GM12878 (cell line): Measurements from ENCODE around the gene TPRG1.

Experiments used
- CREM ChIP-seq: IDR thresholded peaks from 2 replicates; pipeline ENCODE4 v1.6.1; 2014; ENCODE audit warnings: antibody characterized with exemption, low read depth
- EZH2 ChIP-seq: IDR thresholded peaks from 2 replicates; pipeline ENCODE4 v1.6.1; 2012; ENCODE audit warnings: low read depth, mild to moderate bottlenecking, control low read depth, inconsistent platforms, low read length, borderline replicate concordance; ENCODE audit not compliant: control insufficient read depth
- HCFC1 ChIP-seq: fragments of 150-350 bp; IDR thresholded peaks from 2 replicates; pipeline ENCODE4 v1.6.1; 2014; ENCODE audit warnings: low read length
- KDM1A ChIP-seq: fragments of 200-600 bp; sonication (generic); IDR thresholded peaks from 2 replicates; pipeline ENCODE4 v1.6.1; 2016; ENCODE audit warnings: borderline replicate concordance
- MYC ChIP-seq: IDR thresholded peaks from 2 replicates; pipeline ENCODE4 v1.6.1; 2011; ENCODE audit warnings: mild to moderate bottlenecking, low read length, moderate library complexity, inconsistent platforms; ENCODE audit not compliant: insufficient read depth, insufficient replicate concordance, insufficient read length, severe bottlenecking
- POLR2AphosphoS5 ChIP-seq: IDR thresholded peaks from 2 replicates; pipeline ENCODE4 v1.6.1; 2011; ENCODE audit warnings: mild to moderate bottlenecking, low read length, inconsistent platforms
- RCOR1 ChIP-seq: conservative IDR thresholded peaks from 2 replicates; pipeline ENCODE4 v1.6.1; 2012; ENCODE audit warnings: low read depth, low read length, improper control_type of control experiment
- SMAD1 ChIP-seq: fragments of 450-650 bp; IDR thresholded peaks from 2 replicates; pipeline ENCODE4 v1.6.1; 2018; ENCODE audit warnings: mild to moderate bottlenecking, low read depth; ENCODE audit not compliant: partially characterized antibody
- SP1 ChIP-seq: IDR thresholded peaks from one replicate; pipeline ENCODE4 v1.6.1; 2011; ENCODE audit warnings: low read depth, low read length
- TCF3 ChIP-seq: IDR thresholded peaks from 2 replicates; pipeline ENCODE4 v1.6.1; 2012; ENCODE audit warnings: low read depth, mild to moderate bottlenecking, low read length, borderline replicate concordance; ENCODE audit not compliant: insufficient read depth
- TF ChIP-seq, protein P1 (sequence below), 3 experiments: IDR thresholded peaks in 2 of 3; conservative IDR thresholded peaks in 1 of 3; 2 replicates each; pipeline ENCODE4 v1.5.1; 2011; ENCODE audit warnings: low read depth in 3 of 3, low read length in 3 of 3, mild to moderate bottlenecking in 3 of 3, control low read depth in 2 of 3, moderate library complexity in 2 of 3, inconsistent platforms in 1 of 3, mixed read lengths in 1 of 3; ENCODE audit not compliant: control insufficient read depth in 2 of 3, insufficient read depth in 1 of 3; ENCODE audit errors: extremely low read depth in 1 of 3
- TF ChIP-seq, protein P2 (sequence below): IDR thresholded peaks from 2 replicates; pipeline ENCODE4 v1.6.1; 2011; ENCODE audit warnings: low read depth, mild to moderate bottlenecking, low read length, moderate library complexity, borderline replicate concordance; ENCODE audit errors: extremely low read depth
- TF ChIP-seq, protein P3 (sequence below): fragments of 450-650 bp; formaldehyde crosslinking; IDR thresholded peaks from 2 replicates; pipeline ENCODE4 v1.4.0; 2022; ENCODE audit warnings: mild to moderate bottlenecking, moderate library complexity
- TF ChIP-seq, protein P4 (sequence below): fragments of 450-650 bp; IDR thresholded peaks from 2 replicates; pipeline ENCODE4 v1.6.1; 2017; ENCODE audit warnings: low read depth, mild to moderate bottlenecking, moderate library complexity

DNA sequence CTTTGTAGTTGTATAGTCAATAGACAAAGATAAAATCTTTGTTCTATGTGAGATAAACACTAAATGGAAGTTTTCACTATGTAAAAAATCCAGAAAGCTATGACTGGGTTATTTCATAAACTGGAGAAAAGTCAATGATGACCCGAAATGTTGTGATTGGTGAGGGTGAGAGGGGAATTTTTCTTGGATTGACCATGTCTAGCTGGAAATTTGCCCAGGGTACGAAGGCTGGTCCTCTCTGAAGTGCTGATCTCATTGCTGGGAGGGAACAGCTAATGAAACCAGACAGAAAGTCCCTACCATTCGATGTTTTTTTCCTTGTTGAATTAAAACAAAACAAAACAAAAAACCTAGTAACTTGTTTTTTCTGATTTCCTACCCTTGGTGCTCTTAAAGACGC is 14.3 kb downstream of the TPRG1 start:
- TF ChIP-seq MYC = no peak
- no peak for TF ChIP-seq POLR2AphosphoS5
- TF ChIP-seq KDM1A = no peak
- no peak for TF ChIP-seq CREM
- TF ChIP-seq SMAD1 = no peak
- TF ChIP-seq, protein P1, sequence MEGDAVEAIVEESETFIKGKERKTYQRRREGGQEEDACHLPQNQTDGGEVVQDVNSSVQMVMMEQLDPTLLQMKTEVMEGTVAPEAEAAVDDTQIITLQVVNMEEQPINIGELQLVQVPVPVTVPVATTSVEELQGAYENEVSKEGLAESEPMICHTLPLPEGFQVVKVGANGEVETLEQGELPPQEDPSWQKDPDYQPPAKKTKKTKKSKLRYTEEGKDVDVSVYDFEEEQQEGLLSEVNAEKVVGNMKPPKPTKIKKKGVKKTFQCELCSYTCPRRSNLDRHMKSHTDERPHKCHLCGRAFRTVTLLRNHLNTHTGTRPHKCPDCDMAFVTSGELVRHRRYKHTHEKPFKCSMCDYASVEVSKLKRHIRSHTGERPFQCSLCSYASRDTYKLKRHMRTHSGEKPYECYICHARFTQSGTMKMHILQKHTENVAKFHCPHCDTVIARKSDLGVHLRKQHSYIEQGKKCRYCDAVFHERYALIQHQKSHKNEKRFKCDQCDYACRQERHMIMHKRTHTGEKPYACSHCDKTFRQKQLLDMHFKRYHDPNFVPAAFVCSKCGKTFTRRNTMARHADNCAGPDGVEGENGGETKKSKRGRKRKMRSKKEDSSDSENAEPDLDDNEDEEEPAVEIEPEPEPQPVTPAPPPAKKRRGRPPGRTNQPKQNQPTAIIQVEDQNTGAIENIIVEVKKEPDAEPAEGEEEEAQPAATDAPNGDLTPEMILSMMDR (IDR thresholded peaks at IDR 0.05 in 2 of 3, conservative IDR thresholded peaks at IDR 0.05 in 1 of 3; ENCODE audit: control insufficient read depth in 2 of 3, extremely low read depth in 1 of 3, insufficient read depth in 1 of 3, low read depth in 3 of 3, low read length in 3 of 3) = no peak
- no peak for TF ChIP-seq RCOR1
- TF ChIP-seq EZH2 = no peak
- TF ChIP-seq, protein P2, sequence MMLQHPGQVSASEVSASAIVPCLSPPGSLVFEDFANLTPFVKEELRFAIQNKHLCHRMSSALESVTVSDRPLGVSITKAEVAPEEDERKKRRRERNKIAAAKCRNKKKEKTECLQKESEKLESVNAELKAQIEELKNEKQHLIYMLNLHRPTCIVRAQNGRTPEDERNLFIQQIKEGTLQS = no peak
- TF ChIP-seq, protein P3, sequence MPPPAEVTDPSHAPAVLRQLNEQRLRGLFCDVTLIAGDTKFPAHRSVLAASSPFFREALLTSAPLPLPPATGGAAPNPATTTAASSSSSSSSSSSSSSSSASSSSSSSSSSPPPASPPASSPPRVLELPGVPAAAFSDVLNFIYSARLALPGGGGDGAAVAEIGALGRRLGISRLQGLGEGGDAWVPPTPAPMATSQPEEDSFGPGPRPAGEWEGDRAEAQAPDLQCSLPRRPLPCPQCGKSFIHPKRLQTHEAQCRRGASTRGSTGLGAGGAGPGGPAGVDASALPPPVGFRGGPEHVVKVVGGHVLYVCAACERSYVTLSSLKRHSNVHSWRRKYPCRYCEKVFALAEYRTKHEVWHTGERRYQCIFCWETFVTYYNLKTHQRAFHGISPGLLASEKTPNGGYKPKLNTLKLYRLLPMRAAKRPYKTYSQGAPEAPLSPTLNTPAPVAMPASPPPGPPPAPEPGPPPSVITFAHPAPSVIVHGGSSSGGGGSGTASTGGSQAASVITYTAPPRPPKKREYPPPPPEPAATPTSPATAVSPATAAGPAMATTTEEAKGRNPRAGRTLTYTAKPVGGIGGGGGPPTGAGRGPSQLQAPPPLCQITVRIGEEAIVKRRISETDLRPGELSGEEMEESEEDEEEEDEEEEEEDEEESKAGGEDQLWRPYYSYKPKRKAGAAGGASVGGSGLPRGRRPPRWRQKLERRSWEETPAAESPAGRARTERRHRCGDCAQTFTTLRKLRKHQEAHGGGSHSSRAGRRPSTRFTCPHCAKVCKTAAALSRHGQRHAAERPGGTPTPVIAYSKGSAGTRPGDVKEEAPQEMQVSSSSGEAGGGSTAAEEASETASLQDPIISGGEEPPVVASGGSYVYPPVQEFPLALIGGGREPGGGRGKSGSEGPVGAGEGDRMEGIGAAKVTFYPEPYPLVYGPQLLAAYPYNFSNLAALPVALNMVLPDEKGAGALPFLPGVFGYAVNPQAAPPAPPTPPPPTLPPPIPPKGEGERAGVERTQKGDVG (CRISPR knock-in tag) = no peak
- TF ChIP-seq HCFC1 = no peak
- TF ChIP-seq, protein P4, sequence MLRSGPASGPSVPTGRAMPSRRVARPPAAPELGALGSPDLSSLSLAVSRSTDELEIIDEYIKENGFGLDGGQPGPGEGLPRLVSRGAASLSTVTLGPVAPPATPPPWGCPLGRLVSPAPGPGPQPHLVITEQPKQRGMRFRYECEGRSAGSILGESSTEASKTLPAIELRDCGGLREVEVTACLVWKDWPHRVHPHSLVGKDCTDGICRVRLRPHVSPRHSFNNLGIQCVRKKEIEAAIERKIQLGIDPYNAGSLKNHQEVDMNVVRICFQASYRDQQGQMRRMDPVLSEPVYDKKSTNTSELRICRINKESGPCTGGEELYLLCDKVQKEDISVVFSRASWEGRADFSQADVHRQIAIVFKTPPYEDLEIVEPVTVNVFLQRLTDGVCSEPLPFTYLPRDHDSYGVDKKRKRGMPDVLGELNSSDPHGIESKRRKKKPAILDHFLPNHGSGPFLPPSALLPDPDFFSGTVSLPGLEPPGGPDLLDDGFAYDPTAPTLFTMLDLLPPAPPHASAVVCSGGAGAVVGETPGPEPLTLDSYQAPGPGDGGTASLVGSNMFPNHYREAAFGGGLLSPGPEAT = no peak
- TF ChIP-seq SP1 = no peak
- no peak for TF ChIP-seq TCF3
